Vagina (tissue), 2 donors: ENCODE data around the gene INSRR.

Experiments used
- CTCF ChIP-seq, 3 experiments: fragments of 450-650 bp in 2 of 3; fragments of 200-600 bp in 1 of 3; sonication (generic) in 1 of 3; IDR thresholded peaks; one replicate each; pipeline ENCODE4 v1.5.1; 2017 to 2019; ENCODE audit warnings: antibody characterized with exemption in 3 of 3, mild to moderate bottlenecking in 2 of 3, moderate library complexity in 2 of 3
- POLR2A ChIP-seq, 2 donors: fragments of 450-650 bp; IDR thresholded peaks; one replicate each; pipeline ENCODE4 v1.6.1; 2017; ENCODE audit warnings: antibody characterized with exemption in 2 of 2, mild to moderate bottlenecking in 2 of 2, moderate library complexity in 2 of 2
- POLR2AphosphoS5 ChIP-seq, 2 donors: sonication (generic); formaldehyde crosslinking; IDR thresholded peaks; one replicate each; pipeline ENCODE4 v1.9.0; 2017; ENCODE audit warnings: antibody characterized with exemption in 2 of 2, mild to moderate bottlenecking in 2 of 2, low read depth in 1 of 2; ENCODE audit not compliant: insufficient read depth in 1 of 2

GRCh38 chr1:156801409-156802121 lies 57.4 kb downstream of the INSRR start:
- no peak for TF ChIP-seq CTCF (IDR thresholded peaks at IDR 0.05)
- TF ChIP-seq POLR2AphosphoS5 (IDR thresholded peaks at IDR 0.05; ENCODE audit: insufficient read depth in 1 of 2, low read depth in 1 of 2): peak in 1 of 2 donors; percentile 60
- no peak for TF ChIP-seq POLR2A (IDR thresholded peaks at IDR 0.05)
